T-cell (primary cell): ENCODE data around the gene SH3RF1. TPM values are rescaled to one million over a fixed set of nuclear protein-coding genes. Genes with fewer than 3 reads are reported as not detected.

Experiments used
- ATAC-seq, 4 experiments: fragments of 200-7000 bp in 3 of 4; fragments of 150-1000 bp in 1 of 4; cut with Tn5 transposase; replicated peaks in 1 of 4; 1 replicate in 3 of 4; 2 replicates in 1 of 4; pipeline ENCODE4 v1.10.0; 2021; ENCODE audit warnings: moderate library complexity in 3 of 4, mild to moderate bottlenecking in 2 of 4, moderate number of reproducible peaks in 1 of 4
- CTCF ChIA-PET, 2 donors: fragments of 300-600 bp; sonication (Branson Sonifier 250); formaldehyde crosslinking; loops; one replicate each; lab custom pipeline; 2022; ENCODE audit warnings: antibody characterized with exemption in 2 of 2; lab: Charles Lee
- POLR2A ChIA-PET, 2 donors: fragments of 300-600 bp; sonication (Branson Sonifier 250); formaldehyde crosslinking; loops; one replicate each; lab custom pipeline; 2022; ENCODE audit warnings: antibody characterized with exemption in 2 of 2; lab: Charles Lee
- DNase-seq, 35 experiments: peaks; one replicate each; pipeline versions ENCODE4 v3.0.0 to v3.0.0-alpha.2; 2013 to 2023
- H3K27ac ChIP-seq: one replicate; pipeline ENCODE4 v1.5.1; 2013; ENCODE audit warnings: low read length
- H3K27me3 ChIP-seq, 2 experiments: replicated peaks in 1 of 2; 1 replicate in 1 of 2; 2 replicates in 1 of 2; pipeline versions ENCODE4 v1.6.1 to v1.7.0; 2013; ENCODE audit warnings: low read length in 1 of 2, mixed read lengths in 1 of 2; ENCODE audit not compliant: control insufficient read depth in 2 of 2, insufficient read depth in 2 of 2; ENCODE audit errors: extremely low read depth in 1 of 2
- H3K36me3 ChIP-seq, 2 donors: 1 replicate in 1 of 2; 2 replicates in 1 of 2; pipeline versions ENCODE4 v1.6.1 to v1.7.0; 2013; ENCODE audit warnings: low read length in 1 of 2; ENCODE audit not compliant: control insufficient read depth in 2 of 2, insufficient read depth in 1 of 2; ENCODE audit errors: extremely low read depth in 1 of 2
- H3K4me1 ChIP-seq, 2 experiments: 1 replicate in 1 of 2; 2 replicates in 1 of 2; pipeline versions ENCODE4 v1.6.1 to v1.7.0; 2013; ENCODE audit warnings: low read length in 2 of 2, mixed read lengths in 1 of 2; ENCODE audit not compliant: insufficient read depth in 2 of 2, control insufficient read depth in 1 of 2; ENCODE audit errors: extremely low read depth in 1 of 2
- H3K4me3 ChIP-seq, 2 donors: 1 replicate in 1 of 2; 2 replicates in 1 of 2; pipeline versions ENCODE4 v1.5.1 to v1.7.0; 2013; ENCODE audit warnings: mild to moderate bottlenecking in 2 of 2, low read length in 1 of 2, moderate library complexity in 1 of 2; ENCODE audit not compliant: control insufficient read depth in 1 of 2; ENCODE audit errors: extremely low read depth in 1 of 2
- H3K9me3 ChIP-seq: 2 replicates; pipeline ENCODE4 v1.7.0; 2013
- H3K27ac Mint-ChIP-seq, 2 donors: one replicate each; pipeline ENCODE4 v1.8.0; 2020 to 2021; ENCODE audit warnings: mild to moderate bottlenecking in 2 of 2, mixed read lengths in 2 of 2
- H3K27me3 Mint-ChIP-seq, 2 donors: one replicate each; pipeline ENCODE4 v1.8.0; 2021 to 2022; ENCODE audit warnings: mixed read lengths in 2 of 2
- H3K36me3 Mint-ChIP-seq: one replicate; pipeline ENCODE4 v1.8.0; 2021; ENCODE audit warnings: mixed read lengths
- H3K4me1 Mint-ChIP-seq, 3 donors: one replicate each; pipeline ENCODE4 v1.8.0; 2020 to 2022; ENCODE audit warnings: mixed read lengths in 3 of 3, mild to moderate bottlenecking in 1 of 3
- H3K4me3 Mint-ChIP-seq, 3 donors: one replicate each; pipeline ENCODE4 v1.8.0; 2020 to 2022; ENCODE audit warnings: mild to moderate bottlenecking in 3 of 3, mixed read lengths in 3 of 3, moderate library complexity in 3 of 3
- H3K9me3 Mint-ChIP-seq, 3 donors: one replicate each; pipeline ENCODE4 v1.8.0; 2020 to 2022; ENCODE audit warnings: mixed read lengths in 3 of 3
- WGBS: methylation state at CpG from one replicate; pipeline ENCODE4 v1.1.5; 2013; ENCODE audit warnings: missing lambda C conversion rate; ENCODE audit not compliant: insufficient coverage; 5-methylcytosine and 5-hydroxymethylcytosine counted together
- total RNA-seq, 35 experiments: library from RNA in 6 of 35; stranded (reverse) in 6 of 35; fragments of 120-200 nt in 1 of 35; gene quantifications; one replicate each; pipeline versions ENCODE4 v1.2.1 to v1.2.4 and lab custom pipeline; 2013 to 2026

SH3RF1 gene
- total RNA-seq, 5 donors from 2014 or later (not counting 1 experiment from before 2014, with no cell fraction given), result 0.23 to 0.60 (median 0.27) TPM; not detected in 1

DNA sequence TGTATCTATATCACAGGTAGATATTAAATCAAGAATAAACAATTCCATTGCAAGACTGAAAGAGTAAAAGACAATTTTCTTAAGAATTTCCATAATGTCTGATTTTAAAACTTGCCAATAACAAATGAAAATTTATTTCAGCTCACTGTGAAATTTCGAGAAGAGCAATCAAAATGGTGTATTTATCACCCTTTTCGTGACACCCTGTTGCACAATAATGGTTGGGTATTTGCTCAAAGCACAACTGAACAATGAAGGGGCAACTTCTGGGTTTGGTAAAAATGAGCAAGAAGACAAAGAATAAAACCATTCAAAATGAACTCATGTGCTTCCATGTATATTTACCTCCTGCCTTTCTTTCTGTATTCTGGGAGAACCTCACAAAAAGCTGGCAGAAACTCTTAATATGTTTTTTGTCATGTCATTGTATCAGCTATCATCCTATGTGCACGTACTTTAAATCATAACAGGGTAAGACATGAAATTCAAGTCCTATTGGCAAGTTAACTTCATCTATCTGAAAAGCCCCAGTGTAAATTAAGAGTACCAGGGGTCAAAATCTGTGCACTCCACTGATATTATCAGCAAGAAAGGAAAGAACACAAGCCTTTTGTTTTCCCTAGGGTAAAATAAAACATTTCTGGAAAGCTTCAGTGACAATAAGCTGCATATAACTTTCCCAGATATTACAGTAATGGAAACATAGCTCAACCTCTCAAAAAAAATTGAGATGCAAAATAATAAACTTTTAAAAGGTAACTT, 133.8 kb downstream of the SH3RF1 start:
- H3K4me1 Mint-ChIP-seq, result no peaks in the 10 kb centered on the region

DNA sequence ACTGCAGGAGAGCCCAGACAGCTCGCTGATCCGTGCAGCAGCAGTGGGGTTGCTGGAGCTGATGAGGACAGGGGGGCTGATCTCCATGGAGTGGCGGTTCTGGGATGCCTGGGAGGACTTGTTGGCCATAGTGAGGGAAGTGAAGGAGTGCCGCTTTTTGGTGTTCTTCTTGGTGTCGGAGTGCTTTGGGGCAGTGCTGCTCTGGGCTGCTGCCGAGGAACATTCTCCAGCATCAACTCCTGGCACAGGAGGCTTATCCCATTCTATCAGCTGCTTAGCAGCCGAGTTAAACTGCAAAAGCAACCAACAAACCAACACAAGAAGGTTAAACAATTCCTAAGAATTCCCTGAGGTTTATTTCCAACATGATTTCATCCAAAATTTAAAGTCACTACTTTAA, 134.4 kb downstream of the SH3RF1 start:
- H3K4me1 Mint-ChIP-seq, result no peaks in the 10 kb centered on the region
- ChIA-PET POLR2A (no interaction called here), CTCF (no interaction called here)
- Histone ChIP-seq H3K4me3 (no peak overlapping the region), H3K36me3 (no peaks in the 10 kb centered on the region), H3K27me3 (no peaks in the 10 kb centered on the region), H3K4me1 (no peaks in the 10 kb centered on the region), H3K27ac (no peak overlapping the region), H3K9me3 (no peaks in the 10 kb centered on the region)
- no peak for ATAC-seq
- no peak overlapping the region for H3K4me3 Mint-ChIP-seq
- 20% methylated on average over 1 of the region's 7 CpGs for WGBS
- no peaks in the 10 kb centered on the region for H3K36me3 Mint-ChIP-seq
- peaks cover 6 to 14% of the 10 kb centered on the region in 2 donors for H3K27me3 Mint-ChIP-seq
- H3K27ac Mint-ChIP-seq, result no peak overlapping the region
- no peaks in the 10 kb centered on the region for H3K9me3 Mint-ChIP-seq
- no peak for DNase-seq

More for the DNA sequence above, 133.8 kb downstream of the SH3RF1 start:
- no peaks in the 10 kb centered on the region for H3K9me3 Mint-ChIP-seq
- H3K27ac Mint-ChIP-seq, result no peak overlapping the region
- no peaks in the 10 kb centered on the region for H3K36me3 ChIP-seq
- ChIA-PET CTCF (no interaction called here), POLR2A (no interaction called here)
- H3K9me3 ChIP-seq, result no peaks in the 10 kb centered on the region
- WGBS, result 0% methylated on average over 1 of the region's 3 CpGs
- H3K27me3 Mint-ChIP-seq, result peaks cover 6 to 14% of the 10 kb centered on the region in 2 donors
- no peaks in the 10 kb centered on the region for H3K4me1 ChIP-seq
- H3K27me3 ChIP-seq, result no peaks in the 10 kb centered on the region
- H3K4me3 Mint-ChIP-seq, result no peak overlapping the region
- H3K4me3 ChIP-seq, result no peak overlapping the region
- DNase-seq, result no peak
- H3K27ac ChIP-seq, result no peak overlapping the region
- H3K36me3 Mint-ChIP-seq, result no peaks in the 10 kb centered on the region
- ATAC-seq, result no peak

DNA sequence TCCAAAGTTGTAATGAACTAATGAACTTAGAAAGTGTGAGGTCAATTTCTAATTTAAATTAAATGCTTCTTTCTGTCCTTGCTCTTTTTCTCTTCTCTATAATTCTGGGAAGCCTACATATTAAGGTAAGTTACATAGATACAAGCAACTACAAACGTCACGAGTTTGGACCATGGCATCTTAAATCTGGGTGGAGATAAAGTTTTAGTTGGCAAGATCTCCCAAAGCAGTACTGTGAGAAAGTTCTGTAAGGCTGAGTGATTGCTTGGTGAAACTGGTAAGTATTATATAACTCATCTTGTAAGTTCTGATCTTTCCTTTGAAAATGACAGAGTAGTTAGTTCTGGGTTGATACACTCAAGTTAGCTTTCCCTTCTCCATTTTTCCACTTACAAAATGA, 135.0 kb downstream of the SH3RF1 start:
- H3K4me3 Mint-ChIP-seq, result no peak overlapping the region
- no peak overlapping the region for H3K27ac Mint-ChIP-seq
- peaks cover 6 to 14% of the 10 kb centered on the region in 2 donors for H3K27me3 Mint-ChIP-seq
- Histone ChIP-seq H3K4me3 (no peak overlapping the region), H3K9me3 (no peaks in the 10 kb centered on the region), H3K27me3 (no peaks in the 10 kb centered on the region), H3K4me1 (no peaks in the 10 kb centered on the region), H3K36me3 (no peaks in the 10 kb centered on the region), H3K27ac (no peak overlapping the region)
- DNase-seq (no peak), ATAC-seq (no peak)
- ChIA-PET CTCF (no interaction called here), POLR2A (no interaction called here)
- no peaks in the 10 kb centered on the region for H3K36me3 Mint-ChIP-seq
- H3K4me1 Mint-ChIP-seq, result no peaks in the 10 kb centered on the region
- no peaks in the 10 kb centered on the region for H3K9me3 Mint-ChIP-seq
- WGBS, result 80% methylated on average over 1 of the region's 2 CpGs

DNA sequence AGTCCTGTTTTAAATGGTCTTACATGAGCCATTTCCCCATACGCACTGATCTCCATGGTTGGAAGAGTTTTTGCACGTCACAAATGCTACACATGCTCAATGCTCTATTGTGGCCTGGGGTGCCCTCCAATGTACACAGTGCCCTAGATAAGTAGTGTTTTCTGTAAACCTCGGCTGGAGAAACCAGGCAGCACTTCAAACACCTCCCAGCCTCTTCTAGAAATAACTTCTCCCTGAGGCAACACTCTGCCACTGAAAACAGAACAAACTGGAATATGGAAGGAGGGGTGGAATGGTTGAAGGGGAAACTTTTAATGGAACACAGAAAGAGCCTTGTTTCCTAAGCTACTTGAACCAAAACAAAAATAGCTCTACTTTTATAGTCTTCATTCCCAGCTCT, 136.8 kb downstream of the SH3RF1 start:
- Histone ChIP-seq H3K4me1 (no peaks in the 10 kb centered on the region), H3K4me3 (no peak overlapping the region), H3K9me3 (no peaks in the 10 kb centered on the region), H3K27ac (no peak overlapping the region), H3K27me3 (no peaks in the 10 kb centered on the region), H3K36me3 (no peaks in the 10 kb centered on the region)
- Mint-ChIP-seq H3K4me3 (no peak overlapping the region), H3K4me1 (no peaks in the 10 kb centered on the region), H3K36me3 (no peaks in the 10 kb centered on the region), H3K27ac (no peak overlapping the region), H3K9me3 (no peaks in the 10 kb centered on the region), H3K27me3 (peaks cover 6 to 14% of the 10 kb centered on the region in 2 donors)
- ChIA-PET POLR2A (no interaction called here), CTCF (interaction anchor here in 1 of 2 donors (0.6 kb wide), 1 partner anchor 23 kb away, joined by 3 read pairs; no protein-coding TSS in a partner anchor)
- DNase-seq, result no peak
- WGBS, result 90% methylated on average over 2 of the region's 3 CpGs
- no peak for ATAC-seq

DNA sequence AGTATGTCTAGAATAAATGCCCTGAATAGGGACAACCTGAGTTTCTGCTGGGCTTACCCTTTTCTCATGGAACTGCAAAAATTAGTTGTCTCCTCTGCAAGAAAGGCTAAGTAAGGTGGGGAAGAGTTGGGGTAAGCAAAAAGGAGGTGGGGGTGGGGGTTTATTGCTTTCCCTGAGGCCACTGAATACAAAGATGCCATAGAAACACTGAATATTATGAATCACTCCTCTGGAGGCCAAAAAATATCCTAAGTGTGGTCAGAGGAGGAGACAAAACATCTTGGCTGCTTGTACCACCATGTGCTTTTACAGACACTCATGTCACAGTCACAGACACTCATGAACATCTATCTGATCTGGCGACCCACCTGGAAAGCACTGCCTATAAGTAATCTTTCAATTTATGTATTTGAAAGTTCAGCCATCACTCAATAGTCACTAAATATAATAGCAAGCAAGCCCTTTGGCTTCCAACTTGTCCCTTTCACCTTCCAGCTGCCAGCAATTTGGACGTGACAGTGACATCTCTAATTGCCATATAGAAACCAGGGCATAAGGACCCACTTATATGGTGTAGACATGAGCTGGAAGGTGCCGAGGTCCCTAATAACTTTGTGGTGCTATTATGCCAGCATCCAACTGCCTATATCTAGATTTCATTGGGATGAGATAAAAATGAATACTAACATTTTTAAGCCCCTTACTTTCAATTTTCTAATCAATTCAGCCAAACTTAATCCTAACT, 138.0 kb downstream of the SH3RF1 start:
- Histone ChIP-seq H3K27me3 (no peaks in the 10 kb centered on the region), H3K9me3 (no peaks in the 10 kb centered on the region), H3K4me1 (no peaks in the 10 kb centered on the region), H3K4me3 (no peak overlapping the region), H3K27ac (no peak overlapping the region), H3K36me3 (no peaks in the 10 kb centered on the region)
- Mint-ChIP-seq H3K27me3 (peaks cover 6 to 14% of the 10 kb centered on the region in 2 donors), H3K9me3 (no peaks in the 10 kb centered on the region), H3K4me3 (no peak overlapping the region), H3K36me3 (no peaks in the 10 kb centered on the region), H3K27ac (no peak overlapping the region), H3K4me1 (no peaks in the 10 kb centered on the region)
- WGBS, result no CpG with 5 or more reads among the region's 3 CpGs
- ATAC-seq (no peak), DNase-seq (no peak)
- ChIA-PET CTCF (no interaction called here), POLR2A (no interaction called here)

DNA sequence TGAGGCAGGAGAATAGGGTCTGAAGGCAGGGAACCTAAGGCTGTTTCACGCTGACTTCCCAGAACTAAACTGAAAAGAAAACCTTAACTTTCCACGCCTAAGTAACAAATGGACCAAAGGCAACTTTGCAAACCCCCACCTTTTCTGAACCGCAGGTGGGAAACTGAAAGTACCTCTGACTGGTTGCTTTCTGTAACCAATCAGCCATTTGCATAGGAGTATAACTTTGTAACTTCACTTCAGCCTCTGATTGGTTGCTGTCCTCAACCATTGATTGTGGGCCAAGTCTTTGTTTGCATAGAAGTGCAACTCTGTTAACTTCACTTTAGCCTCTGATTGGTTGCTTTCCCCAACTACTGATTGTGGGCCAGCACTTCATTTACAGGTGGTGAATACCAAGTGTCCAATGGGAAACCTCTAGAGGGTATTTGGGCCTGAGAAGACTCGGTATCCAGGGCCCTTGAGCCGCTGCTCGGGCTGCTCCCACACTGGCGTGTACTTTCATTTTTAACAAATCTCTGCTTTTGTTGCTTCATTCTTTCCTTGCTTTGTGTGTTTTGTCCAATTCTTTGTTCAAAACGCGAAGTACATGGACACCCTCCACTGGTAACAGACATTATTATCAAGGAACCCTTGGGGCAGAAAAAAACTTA, 139.1 kb downstream of the SH3RF1 start:
- no peak overlapping the region for H3K27ac ChIP-seq
- Mint-ChIP-seq H3K27ac (no peak overlapping the region), H3K4me3 (no peak overlapping the region), H3K9me3 (no peaks in the 10 kb centered on the region), H3K36me3 (no peaks in the 10 kb centered on the region), H3K27me3 (peaks cover 6 to 10% of the 10 kb centered on the region in 2 donors), H3K4me1 (no peaks in the 10 kb centered on the region)
- H3K4me1 ChIP-seq, result no peaks in the 10 kb centered on the region
- H3K9me3 ChIP-seq, result no peaks in the 10 kb centered on the region
- WGBS, result 92% methylated on average over 2 of the region's 9 CpGs
- no peaks in the 10 kb centered on the region for H3K27me3 ChIP-seq
- no peak overlapping the region for H3K4me3 ChIP-seq
- no peak for ATAC-seq
- ChIA-PET CTCF (no interaction called here), POLR2A (no interaction called here)
- DNase-seq, result no peak
- H3K36me3 ChIP-seq, result no peaks in the 10 kb centered on the region
